GM18508 (cell line): ENCODE data around the gene NCK1.
"Not testable (repeated sequence)": the region's sequence is repeated elsewhere in the genome, so short reads cannot be mapped to it uniquely, and the experiment has no call there.

Experiments
- ATAC-seq: cut with Tn5 transposase; IDR thresholded peaks from one replicate; pipeline ENCODE4 v1.9.1; 2021; ENCODE audit warnings: moderate number of reproducible peaks; ENCODE audit not compliant: insufficient read depth, unreplicated experiment

NCK1 gene

DNA sequence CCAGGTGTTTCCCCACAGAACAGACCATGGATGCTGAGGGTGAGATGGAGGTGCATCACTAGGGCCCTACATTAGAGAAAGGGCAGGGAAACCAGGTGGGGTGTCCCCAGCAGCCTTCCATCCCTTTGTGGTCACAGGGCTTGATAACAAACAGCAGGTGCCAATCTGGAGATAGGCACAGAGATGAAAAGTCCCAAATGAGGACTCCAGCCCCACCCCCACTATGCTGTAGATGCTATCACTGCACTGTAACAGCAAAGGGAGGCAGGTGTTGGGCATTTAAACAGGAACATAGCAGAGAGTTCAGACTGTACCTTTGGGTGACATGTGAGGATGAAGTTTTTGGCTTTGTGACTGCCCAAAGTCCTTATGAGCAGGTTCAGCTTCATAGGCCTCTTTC is 117.2 kb downstream of the NCK1 start:
- ATAC-seq = no peak

DNA sequence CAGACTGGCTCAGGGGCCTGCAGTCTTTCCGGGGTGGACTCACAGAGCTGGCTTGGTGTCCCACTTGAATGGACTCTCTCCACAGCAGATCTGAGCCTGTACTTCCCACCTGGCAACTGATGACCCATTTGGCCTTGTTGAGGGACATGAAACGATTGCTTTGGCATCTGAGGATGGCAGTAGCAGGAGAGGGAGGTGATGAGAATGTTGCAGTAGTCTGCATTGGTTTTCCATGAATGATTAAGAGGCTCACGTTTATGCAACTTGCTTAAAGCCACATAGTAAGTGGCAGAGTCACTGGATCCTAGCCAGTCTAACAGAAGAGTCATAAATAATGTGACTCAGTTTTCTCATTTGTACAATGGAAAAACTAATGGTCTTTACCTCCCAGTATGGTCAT is 117.7 kb downstream of the NCK1 start:
- no peak for ATAC-seq

DNA sequence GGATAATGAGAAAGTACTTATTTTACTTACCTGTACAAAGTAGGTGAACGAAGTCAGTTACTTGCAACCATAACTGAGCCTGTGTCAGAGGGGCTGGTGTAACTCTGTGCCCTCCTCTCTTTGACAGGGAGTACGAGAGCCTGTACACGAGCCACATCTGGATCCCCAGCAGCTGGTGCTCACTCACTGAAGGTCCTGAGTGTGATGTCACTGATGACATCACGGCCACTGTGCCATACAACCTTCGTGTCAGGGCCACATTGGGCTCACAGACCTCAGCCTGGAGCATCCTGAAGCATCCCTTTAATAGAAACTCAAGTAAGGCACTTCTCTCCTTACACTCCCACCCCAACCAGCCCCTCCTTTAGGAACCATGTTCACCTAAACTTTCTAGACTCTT is 120.0 kb downstream of the NCK1 start:
- ATAC-seq = no peak

DNA sequence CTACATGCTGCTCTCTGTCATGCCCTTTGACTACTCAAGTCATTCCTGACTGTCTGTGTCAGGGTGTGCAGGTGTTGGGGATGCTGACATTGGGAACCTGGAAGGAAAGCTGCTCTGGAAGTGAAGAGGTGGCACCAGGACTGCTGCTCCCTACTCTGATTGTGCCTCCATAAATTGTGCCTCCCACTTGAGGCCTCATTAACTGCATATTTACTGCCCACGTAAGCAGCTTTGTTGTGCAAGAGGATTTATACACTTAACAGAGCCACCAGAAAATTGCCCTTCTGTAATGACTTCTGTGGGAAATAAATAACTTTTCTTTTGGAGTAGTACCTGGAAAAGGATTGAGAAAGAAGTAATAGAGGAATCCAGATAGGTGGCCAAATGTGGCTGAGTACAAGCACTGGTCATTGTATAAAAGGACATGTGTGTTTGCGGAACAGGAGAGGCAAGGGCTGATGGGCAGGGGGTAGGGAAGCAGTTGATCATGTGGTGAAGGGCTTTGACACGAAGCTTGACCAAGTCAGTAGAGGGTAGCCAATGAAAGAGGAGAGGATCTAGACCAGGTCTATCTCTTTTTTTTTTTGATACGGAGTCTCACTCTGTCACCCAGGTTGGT is 120.6 kb downstream of the NCK1 start:
- no peak for ATAC-seq

DNA sequence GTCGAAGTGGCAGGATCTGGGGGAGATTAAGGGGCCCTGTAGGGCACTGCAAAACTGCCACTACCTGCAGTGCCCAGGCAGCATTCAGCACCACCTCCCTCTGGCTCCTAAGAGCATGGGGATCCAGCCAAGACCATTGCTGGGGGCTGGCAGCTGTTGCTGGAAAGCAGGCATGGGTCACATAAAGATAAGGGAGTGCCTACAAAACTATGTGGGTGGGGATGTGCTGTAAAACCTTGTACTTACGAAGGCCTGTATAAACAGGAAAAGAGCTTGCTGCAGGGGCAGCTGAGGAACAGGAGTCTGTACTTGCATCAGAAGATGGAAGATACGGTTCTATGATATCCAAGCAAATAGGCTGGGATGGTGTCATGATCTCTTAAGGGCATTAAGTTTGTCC is 122.8 kb downstream of the NCK1 start:
- no peak for ATAC-seq

DNA sequence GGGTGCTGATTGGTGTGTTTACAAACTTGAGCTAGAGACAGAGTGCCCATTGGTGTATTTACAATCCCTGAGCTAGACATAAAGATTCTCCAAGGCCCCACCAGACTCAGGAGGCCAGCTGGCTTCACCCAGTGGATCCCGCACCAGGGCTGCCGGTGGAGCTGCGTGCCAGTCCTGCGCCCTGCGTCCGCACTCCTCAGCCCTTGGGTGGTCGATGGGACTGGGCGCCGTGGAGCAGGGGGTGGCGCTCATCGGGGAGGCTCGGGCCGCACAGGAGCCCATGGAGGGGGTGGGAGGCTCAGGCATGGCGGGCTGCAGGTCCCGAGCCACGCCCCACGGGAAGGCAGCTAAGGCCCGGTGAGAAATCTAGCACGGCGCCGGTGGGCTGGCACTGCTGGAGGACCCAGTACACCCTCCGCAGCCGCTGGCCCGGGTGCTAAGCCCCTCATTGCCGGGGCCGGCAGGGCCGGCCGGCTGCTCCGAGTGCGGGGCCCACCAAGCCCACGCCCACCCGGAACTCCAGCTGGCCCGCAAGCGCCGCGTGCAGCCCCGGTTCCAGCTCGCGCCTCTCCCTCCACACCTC is 125.5 kb downstream of the NCK1 start:
- ATAC-seq = not testable (repeated sequence)

DNA sequence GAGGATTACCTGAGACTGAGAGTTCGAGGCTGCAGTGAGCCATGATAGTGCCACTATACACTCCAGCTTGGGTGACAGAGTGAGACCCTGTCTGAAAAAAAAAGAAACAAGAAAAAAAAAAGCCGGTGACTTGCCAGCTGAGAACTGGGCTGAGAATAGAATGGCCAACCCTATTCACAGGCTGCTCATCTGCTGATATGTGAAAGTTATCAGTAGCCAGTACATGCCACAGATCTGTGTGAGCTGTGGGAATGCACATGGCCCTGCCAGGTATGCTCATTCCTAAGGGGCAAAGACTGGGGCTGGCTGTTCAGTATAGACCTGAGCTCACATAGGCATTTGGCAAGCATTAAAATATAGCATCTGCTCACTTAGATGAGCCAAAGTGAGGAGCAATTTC is 126.6 kb downstream of the NCK1 start:
- ATAC-seq = no peak

DNA sequence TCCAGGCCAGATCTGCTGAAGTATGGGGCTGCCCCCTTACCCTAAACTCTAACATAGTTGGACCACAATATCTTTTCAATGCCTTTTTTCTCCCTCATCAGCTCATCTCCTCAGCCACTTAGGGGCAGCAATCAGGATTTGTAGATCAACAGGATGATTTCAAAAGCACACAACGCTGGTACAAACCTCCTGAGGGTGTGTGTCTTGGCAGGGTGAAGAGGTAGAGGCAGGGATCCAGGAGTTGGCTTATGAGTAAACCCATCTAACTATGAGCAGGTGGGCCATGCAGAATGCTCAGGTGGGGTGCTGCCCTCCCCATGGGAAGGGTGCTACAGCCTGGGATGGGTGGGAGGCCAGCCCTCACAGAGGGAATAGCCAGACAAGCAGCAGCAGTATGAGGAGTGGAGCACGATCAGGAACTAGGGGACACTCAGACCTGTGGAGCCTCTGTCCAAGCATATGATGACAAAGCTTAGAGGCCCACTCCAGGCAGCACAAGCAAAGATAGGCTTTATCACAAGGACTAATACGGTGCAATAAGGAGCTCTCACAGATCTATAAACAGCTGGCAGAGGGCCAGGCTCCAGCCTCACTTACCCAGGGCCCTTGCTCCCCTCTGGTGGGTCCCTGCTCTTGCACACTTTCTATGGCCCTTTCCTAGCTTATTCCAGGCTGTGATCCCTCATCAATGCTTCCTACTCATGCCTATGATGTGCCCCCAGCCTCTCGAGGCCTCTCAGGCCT is 127.9 kb downstream of the NCK1 start:
- ATAC-seq = no peak

DNA sequence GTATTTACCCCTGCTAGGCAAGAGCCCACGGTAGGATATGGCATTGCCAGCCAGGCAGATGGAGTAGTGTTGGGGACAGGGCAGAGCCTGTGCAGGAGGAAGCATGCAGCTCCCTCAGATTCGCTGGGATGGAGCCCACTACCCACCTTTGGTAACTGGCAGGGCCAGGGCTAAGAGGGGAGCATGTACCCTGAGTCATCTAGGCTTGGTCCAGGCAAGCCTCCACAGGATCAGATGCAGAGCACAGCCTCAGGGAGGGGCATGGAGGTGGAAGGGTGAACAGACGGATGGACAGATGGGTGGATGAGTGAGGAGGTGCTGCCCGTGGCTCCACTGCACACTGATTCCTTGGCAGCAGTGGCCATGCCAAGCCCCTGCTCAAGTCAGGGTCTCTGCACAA is 128.8 kb downstream of the NCK1 start:
- no peak for ATAC-seq

DNA sequence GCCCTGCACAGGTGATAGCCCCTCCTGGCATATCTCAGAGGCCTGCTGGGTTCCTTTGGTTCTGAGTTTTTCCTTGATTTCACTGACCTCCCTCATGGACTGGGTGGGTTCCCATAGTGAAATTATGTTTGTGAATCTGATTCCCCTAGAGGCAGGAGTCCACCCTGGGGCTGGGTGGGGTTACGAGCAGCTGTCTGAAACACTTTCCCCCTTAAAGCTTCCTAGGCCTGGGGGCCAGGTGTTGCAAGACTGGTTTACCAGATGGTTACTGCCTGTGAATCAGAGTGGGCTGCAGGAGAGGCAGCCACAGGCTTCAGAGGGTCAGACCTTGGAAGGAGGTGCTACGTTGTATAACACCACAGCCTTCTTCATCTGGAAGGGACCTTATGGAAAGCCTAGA is 130.1 kb downstream of the NCK1 start:
- ATAC-seq = no peak

DNA sequence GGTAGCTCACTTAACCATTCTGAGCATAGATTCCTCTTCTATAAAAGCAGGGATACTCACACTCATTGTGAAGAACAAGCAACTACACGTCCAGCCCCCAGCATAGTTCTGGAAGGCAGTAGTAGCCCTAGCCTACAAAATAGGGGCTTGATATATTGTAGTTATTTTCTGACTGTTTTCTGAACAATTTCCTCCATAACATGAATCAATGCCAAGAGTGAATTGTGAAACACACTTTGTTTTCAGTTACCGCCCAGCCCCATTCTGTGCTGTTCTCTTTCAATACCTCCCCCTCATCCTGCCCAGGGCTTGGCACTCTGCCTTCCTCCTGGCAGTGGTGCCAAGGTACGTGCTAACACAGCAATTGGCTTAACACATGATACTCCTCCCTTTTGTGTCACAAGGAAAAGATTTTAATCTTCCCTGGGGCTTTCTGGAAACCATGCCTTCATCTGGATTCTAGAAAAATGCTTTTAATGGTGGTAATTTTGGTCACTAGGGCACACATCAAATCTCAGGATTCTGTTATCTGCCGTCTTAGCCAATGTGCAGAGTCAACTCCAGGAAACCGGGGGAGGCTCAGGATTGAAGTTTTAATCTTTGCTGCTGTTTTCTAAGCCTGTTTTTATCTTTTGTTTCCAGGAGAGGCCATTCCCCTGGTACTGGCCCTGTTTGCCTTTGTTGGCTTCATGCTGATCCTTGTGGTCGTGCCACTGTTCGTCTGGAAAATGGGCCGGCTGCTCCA is 132.9 kb downstream of the NCK1 start:
- ATAC-seq = no peak

DNA sequence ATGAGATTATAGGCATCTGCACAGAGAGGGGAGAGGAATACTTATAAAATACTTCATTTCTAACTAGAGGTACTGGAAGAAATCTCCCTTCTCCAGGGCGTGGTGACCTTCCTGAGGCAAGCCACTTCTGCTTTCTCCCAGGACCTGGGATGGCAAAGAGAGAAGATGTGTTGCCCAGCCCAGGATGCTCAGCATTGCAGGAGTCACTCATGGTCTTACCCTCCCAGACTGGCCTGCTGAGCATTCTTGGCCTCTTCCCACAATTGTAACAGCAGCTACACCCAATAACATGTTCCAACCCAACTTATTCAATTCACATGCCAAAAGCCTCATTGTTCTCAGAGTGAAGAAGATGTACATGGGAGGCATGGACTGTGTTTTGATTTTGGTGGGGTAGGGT is 133.6 kb downstream of the NCK1 start:
- ATAC-seq = no peak
